ENCODE data around the gene THADA.
A peak's percentile ranks its signal among the peaks of the same experiment; 100 is the strongest.

THADA gene

GRCh38 chr2:43490252-43490786, 105.5 kb downstream of the THADA start:
- no peak for DNase-seq

- no peak for DNase-seq
Measured at GRCh38 chr2:43488737-43489136, 107.1 kb downstream of the THADA start.

- no peak for DNase-seq
Measured at GRCh38 chr2:43486603-43487002, 109.2 kb downstream of the THADA start.

- peak; percentile 13 to 79 for DNase-seq
Measured at GRCh38 chr2:43484323-43484930, 111.4 kb downstream of the THADA start.

- DNase-seq = no peak
Measured at GRCh38 chr2:43482961-43483360, 112.9 kb downstream of the THADA start.

- DNase-seq = no peak
Measured at GRCh38 chr2:43481927-43482542, 113.8 kb downstream of the THADA start.

- no peak for DNase-seq
Measured at GRCh38 chr2:43480874-43481273, 115.0 kb downstream of the THADA start.

- DNase-seq = no peak
Measured at GRCh38 chr2:43478412-43479086, 117.3 kb downstream of the THADA start.

- DNase-seq = no peak
Measured at GRCh38 chr2:43475922-43476321, 119.9 kb downstream of the THADA start.

GRCh38 chr2:43475137-43475846, 120.5 kb downstream of the THADA start:
- DNase-seq = no peak

- DNase-seq = no peak
Measured at GRCh38 chr2:43474273-43474672, 121.6 kb downstream of the THADA start.

- DNase-seq = no peak
Measured at GRCh38 chr2:43473767-43474166, 122.1 kb downstream of the THADA start.

GRCh38 chr2:43472527-43473194, 123.2 kb downstream of the THADA start:
- DNase-seq = no peak

GRCh38 chr2:43469713-43470112, 126.1 kb downstream of the THADA start:
- no peak for DNase-seq

- DNase-seq = no peak
Measured at GRCh38 chr2:43469094-43469493, 126.7 kb downstream of the THADA start.

- no peak for DNase-seq
Measured at GRCh38 chr2:43467891-43468290, 127.9 kb downstream of the THADA start.

- DNase-seq = no peak
Measured at GRCh38 chr2:43465234-43465633, 130.6 kb downstream of the THADA start.

- no peak for DNase-seq
Measured at GRCh38 chr2:43464590-43464989, 131.2 kb downstream of the THADA start.

GRCh38 chr2:43462866-43463641, 132.8 kb downstream of the THADA start:
- DNase-seq = no peak

- DNase-seq = no peak
Measured at GRCh38 chr2:43461453-43462073, 134.3 kb downstream of the THADA start.

- no peak for DNase-seq
Measured at GRCh38 chr2:43460611-43461365, 135.1 kb downstream of the THADA start.

Data from NCI-H446 (cell line).